ENCODE data around the gene TM4SF18. TPM values are rescaled to one million over a fixed set of nuclear protein-coding genes. Genes with fewer than 3 reads are reported as not detected.
A peak's percentile ranks its signal among the peaks of the same experiment; 100 is the strongest.
"Not testable (repeated sequence)": the region's sequence is repeated elsewhere in the genome, so short reads cannot be mapped to it uniquely, and the experiment has no call there.

The TM4SF18 gene
- total RNA-seq, 2 donors from 2014 or later = not detected

- ATAC-seq (replicated peaks in 1 of 2) (no peak), DNase-seq (no peak)
- H3K4me3 Mint-ChIP-seq = no peak overlapping the region
- H3K27me3 Mint-ChIP-seq (ENCODE audit: low read depth) = peaks cover 21% of the 10 kb centered on the region
- H3K27ac Mint-ChIP-seq = no peak overlapping the region
- H3K36me3 Mint-ChIP-seq (ENCODE audit: insufficient read depth in 2 of 2) = no peaks in the 10 kb centered on the region
- peaks cover 0 to 1% of the 10 kb centered on the region in 2 donors for H3K9me3 Mint-ChIP-seq
- peaks cover 10% of the 10 kb centered on the region for H3K4me1 Mint-ChIP-seq (ENCODE audit: low read depth)
Observed at GRCh38 chr3:149362366-149362765, 28.9 kb upstream of the TM4SF18 start.

GRCh38 chr3:149356630-149357029 is 23.2 kb upstream of the TM4SF18 start:
- Mint-ChIP-seq H3K4me3 (no peak overlapping the region), H3K4me1 (ENCODE audit: low read depth) (no peaks in the 10 kb centered on the region), H3K27ac (no peak overlapping the region), H3K9me3 (no peaks in the 10 kb centered on the region), H3K36me3 (ENCODE audit: insufficient read depth in 2 of 2) (no peaks in the 10 kb centered on the region), H3K27me3 (ENCODE audit: low read depth) (peaks cover 43% of the 10 kb centered on the region)
- no peak for DNase-seq
- ATAC-seq (replicated peaks in 1 of 2) = no peak

GRCh38 chr3:149356044-149356592 is 22.7 kb upstream of the TM4SF18 start:
- no peak for ATAC-seq (replicated peaks in 1 of 2)
- DNase-seq = no peak
- no peaks in the 10 kb centered on the region for H3K9me3 Mint-ChIP-seq
- H3K4me3 Mint-ChIP-seq = no peak overlapping the region
- H3K36me3 Mint-ChIP-seq (ENCODE audit: insufficient read depth in 2 of 2) = no peaks in the 10 kb centered on the region
- peaks cover 46% of the 10 kb centered on the region for H3K27me3 Mint-ChIP-seq (ENCODE audit: low read depth)
- no peak overlapping the region for H3K27ac Mint-ChIP-seq
- no peaks in the 10 kb centered on the region for H3K4me1 Mint-ChIP-seq (ENCODE audit: low read depth)

- Mint-ChIP-seq H3K4me1 (ENCODE audit: low read depth) (no peaks in the 10 kb centered on the region), H3K36me3 (ENCODE audit: insufficient read depth in 2 of 2) (no peaks in the 10 kb centered on the region), H3K4me3 (no peak overlapping the region), H3K27ac (no peak overlapping the region), H3K27me3 (ENCODE audit: low read depth) (peaks cover 58% of the 10 kb centered on the region), H3K9me3 (no peaks in the 10 kb centered on the region)
- DNase-seq = no peak
- no peak for ATAC-seq (replicated peaks in 1 of 2)
Observed at GRCh38 chr3:149353581-149354184, 20.2 kb upstream of the TM4SF18 start.

GRCh38 chr3:149352556-149352955 is 19.1 kb upstream of the TM4SF18 start:
- Mint-ChIP-seq H3K36me3 (ENCODE audit: insufficient read depth in 2 of 2) (no peaks in the 10 kb centered on the region), H3K4me1 (ENCODE audit: low read depth) (no peaks in the 10 kb centered on the region), H3K4me3 (no peak overlapping the region), H3K9me3 (no peaks in the 10 kb centered on the region), H3K27ac (no peak overlapping the region), H3K27me3 (ENCODE audit: low read depth) (peaks cover 49% of the 10 kb centered on the region)
- DNase-seq (peak; percentile 27 to 35), ATAC-seq (replicated peaks in 1 of 2) (peak; percentile 62 to 68)

- no peak overlapping the region for H3K27ac Mint-ChIP-seq
- H3K36me3 Mint-ChIP-seq (ENCODE audit: insufficient read depth in 2 of 2) = no peaks in the 10 kb centered on the region
- no peak overlapping the region for H3K4me3 Mint-ChIP-seq
- no peaks in the 10 kb centered on the region for H3K9me3 Mint-ChIP-seq
- no peaks in the 10 kb centered on the region for H3K4me1 Mint-ChIP-seq (ENCODE audit: low read depth)
- ATAC-seq (replicated peaks in 1 of 2) (no peak), DNase-seq (no peak)
- peaks cover 50% of the 10 kb centered on the region for H3K27me3 Mint-ChIP-seq (ENCODE audit: low read depth)
Observed at GRCh38 chr3:149343951-149344350, 10.5 kb upstream of the TM4SF18 start.

GRCh38 chr3:149342413-149343380 is 9.3 kb upstream of the TM4SF18 start:
- no peaks in the 10 kb centered on the region for H3K4me1 Mint-ChIP-seq (ENCODE audit: low read depth)
- peaks cover 48% of the 10 kb centered on the region for H3K27me3 Mint-ChIP-seq (ENCODE audit: low read depth)
- no peak for ATAC-seq (replicated peaks in 1 of 2)
- no peak for DNase-seq
- H3K27ac Mint-ChIP-seq = no peak overlapping the region
- H3K9me3 Mint-ChIP-seq = no peaks in the 10 kb centered on the region
- H3K4me3 Mint-ChIP-seq = no peak overlapping the region
- no peaks in the 10 kb centered on the region for H3K36me3 Mint-ChIP-seq (ENCODE audit: insufficient read depth in 2 of 2)

GRCh38 chr3:149340310-149340933 is 7.0 kb upstream of the TM4SF18 start:
- no peak for ATAC-seq (replicated peaks in 1 of 2)
- no peak for DNase-seq
- Mint-ChIP-seq H3K9me3 (no peaks in the 10 kb centered on the region), H3K27me3 (ENCODE audit: low read depth) (peaks cover 36% of the 10 kb centered on the region), H3K4me3 (no peak overlapping the region), H3K4me1 (ENCODE audit: low read depth) (no peaks in the 10 kb centered on the region), H3K27ac (no peak overlapping the region), H3K36me3 (ENCODE audit: insufficient read depth in 2 of 2) (no peaks in the 10 kb centered on the region)

GRCh38 chr3:149339931-149340309 is 6.5 kb upstream of the TM4SF18 start:
- H3K27me3 Mint-ChIP-seq (ENCODE audit: low read depth) = peaks cover 36% of the 10 kb centered on the region
- no peak for DNase-seq
- no peak for ATAC-seq (replicated peaks in 1 of 2)
- H3K27ac Mint-ChIP-seq = no peak overlapping the region
- H3K36me3 Mint-ChIP-seq (ENCODE audit: insufficient read depth in 2 of 2) = no peaks in the 10 kb centered on the region
- no peaks in the 10 kb centered on the region for H3K9me3 Mint-ChIP-seq
- no peak overlapping the region for H3K4me3 Mint-ChIP-seq
- no peaks in the 10 kb centered on the region for H3K4me1 Mint-ChIP-seq (ENCODE audit: low read depth)

- DNase-seq; H3K4me1 Mint-ChIP-seq (ENCODE audit: low read depth); H3K4me3 Mint-ChIP-seq; H3K36me3 Mint-ChIP-seq (ENCODE audit: insufficient read depth in 2 of 2); H3K27ac Mint-ChIP-seq; H3K9me3 Mint-ChIP-seq; ATAC-seq (replicated peaks in 1 of 2): not testable (repeated sequence)
- H3K27me3 Mint-ChIP-seq (ENCODE audit: low read depth) = peaks cover 24% of the 10 kb centered on the region
Observed at GRCh38 chr3:149337486-149337885, 4.0 kb upstream of the TM4SF18 start.

GRCh38 chr3:149336925-149337324 is 3.5 kb upstream of the TM4SF18 start:
- DNase-seq = no peak
- Mint-ChIP-seq H3K4me1 (ENCODE audit: low read depth) (no peaks in the 10 kb centered on the region), H3K36me3 (ENCODE audit: insufficient read depth in 2 of 2) (no peaks in the 10 kb centered on the region), H3K27ac (no peak overlapping the region), H3K27me3 (ENCODE audit: low read depth) (peaks cover 21% of the 10 kb centered on the region), H3K4me3 (no peak overlapping the region), H3K9me3 (no peaks in the 10 kb centered on the region)
- no peak for ATAC-seq (replicated peaks in 1 of 2)

- H3K4me3 Mint-ChIP-seq = no peak overlapping the region
- H3K27me3 Mint-ChIP-seq (ENCODE audit: low read depth) = peaks cover 7% of the 10 kb centered on the region
- no peaks in the 10 kb centered on the region for H3K4me1 Mint-ChIP-seq (ENCODE audit: low read depth)
- H3K27ac Mint-ChIP-seq = no peak overlapping the region
- no peak for ATAC-seq (replicated peaks in 1 of 2)
- no peak for DNase-seq
- H3K9me3 Mint-ChIP-seq = no peaks in the 10 kb centered on the region
- H3K36me3 Mint-ChIP-seq (ENCODE audit: insufficient read depth in 2 of 2) = no peaks in the 10 kb centered on the region
Observed at GRCh38 chr3:149332771-149333170, 665 bp downstream of the TM4SF18 start.

- Mint-ChIP-seq H3K4me3 (no peak overlapping the region), H3K27ac (no peak overlapping the region), H3K9me3 (no peaks in the 10 kb centered on the region), H3K36me3 (ENCODE audit: insufficient read depth in 2 of 2) (no peaks in the 10 kb centered on the region), H3K27me3 (ENCODE audit: low read depth) (peaks cover 7% of the 10 kb centered on the region), H3K4me1 (ENCODE audit: low read depth) (no peaks in the 10 kb centered on the region)
- no peak for ATAC-seq (replicated peaks in 1 of 2)
- no peak for DNase-seq
Observed at GRCh38 chr3:149332227-149332765, 1.1 kb downstream of the TM4SF18 start.

Measured in activated T-cell treated with anti-CD3 and anti-CD28 coated beads, Interleukin-2, amount 50 U/mL, for 72 hours (primary cell).